ENCODE results near the gene HP. TPM values are rescaled to one million over a fixed set of nuclear protein-coding genes. Genes with fewer than 3 reads are reported as not detected.

Gene HP
- total RNA-seq, 5 donors from 2014 or later (not counting 1 experiment from before 2014, with no cell fraction given): 11.3 to 18.3 (median 12.4) TPM; not detected in 2

- H3K4me3 ChIP-seq (ENCODE audit: control insufficient read depth in 1 of 2, extremely low read depth in 1 of 2, low read length in 1 of 2): peak overlapping the region; percentile 92 to 95
- Mint-ChIP-seq H3K27me3 (no peaks in the 10 kb centered on the region), H3K4me1 (peaks cover 62 to 63% (median 63%) of the 10 kb centered on the region in 3 donors), H3K9me3 (no peaks in the 10 kb centered on the region), H3K4me3 (peak overlapping the region; percentile 97 to 98 (median 98)), H3K36me3 (peaks cover 38% of the 10 kb centered on the region), H3K27ac (peak overlapping the region; percentile 97 to 99)
- peaks cover 0 to 44% of the 10 kb centered on the region in 2 donors for H3K36me3 ChIP-seq (ENCODE audit: control insufficient read depth in 2 of 2, extremely low read depth in 1 of 2, insufficient read depth in 1 of 2, low read length in 1 of 2)
- ChIA-PET CTCF (interaction anchor here in 1 of 2 donors (0.8 kb wide), 1 partner anchor 572 kb away, joined by 3 read pairs; no protein-coding TSS in a partner anchor), POLR2A (interaction anchor here in 1 of 2 donors (0.9 kb wide), 1 partner anchor 609 kb away, joined by 4 read pairs; no protein-coding TSS in a partner anchor)
- ATAC-seq (replicated peaks in 1 of 4) (peak; percentile 16 to 29 (median 23)), DNase-seq (peak in 2 of 35 experiments; percentile 4 to 10)
- H3K4me1 ChIP-seq (ENCODE audit: control insufficient read depth in 1 of 2, extremely low read depth in 1 of 2, insufficient read depth in 2 of 2, low read length in 2 of 2): peaks cover 25 to 26% of the 10 kb centered on the region in 2 experiments
- under 1% methylated on average over 22 of the region's 22 CpGs for WGBS (ENCODE audit: insufficient coverage)
- no peaks in the 10 kb centered on the region for H3K9me3 ChIP-seq
- H3K27ac ChIP-seq (ENCODE audit: low read length): peak overlapping the region; percentile 84
- H3K27me3 ChIP-seq (replicated peaks in 1 of 2; ENCODE audit: control insufficient read depth in 2 of 2, extremely low read depth in 1 of 2, insufficient read depth in 2 of 2, low read length in 1 of 2): no peaks in the 10 kb centered on the region
Observed at GRCh38 chr16:72092832-72093447, 38.6 kb downstream of the HP start.

- H3K27ac ChIP-seq (ENCODE audit: low read length): peak within 1 kb of the TSS; percentile 84
- ATAC-seq (replicated peaks in 1 of 4) (peak; percentile 95 to 97 (median 96)), DNase-seq (peak; percentile 76 to 96 (median 91))
- H3K4me3 ChIP-seq (ENCODE audit: control insufficient read depth in 1 of 2, extremely low read depth in 1 of 2, low read length in 1 of 2): peak within 1 kb of the TSS; percentile 92 to 95
- H3K36me3 ChIP-seq (ENCODE audit: control insufficient read depth in 2 of 2, extremely low read depth in 1 of 2, insufficient read depth in 1 of 2, low read length in 1 of 2): peaks cover 0 to 44% of the 10 kb centered on the region in 2 donors
- WGBS (ENCODE audit: insufficient coverage): 0% methylated on average over 36 of the region's 43 CpGs
- ChIA-PET POLR2A (interaction anchor here in 1 of 2 donors (0.9 kb wide), 1 partner anchor 610 kb away, joined by 4 read pairs; no protein-coding TSS in a partner anchor), CTCF (interaction anchor here (0.5 to 0.8 kb wide), 3 partner anchors 87 to 571 kb away, joined by 3 to 4 read pairs (median 3); no protein-coding TSS in a partner anchor)
- Mint-ChIP-seq H3K27me3 (no peaks in the 10 kb centered on the region), H3K27ac (peak within 1 kb of the TSS; percentile 97 to 99), H3K9me3 (no peaks in the 10 kb centered on the region), H3K4me3 (peak within 1 kb of the TSS; percentile 97 to 98 (median 98)), H3K36me3 (peaks cover 37% of the 10 kb centered on the region), H3K4me1 (peaks cover 62 to 66% (median 63%) of the 10 kb centered on the region in 3 donors)
- no peaks in the 10 kb centered on the region for H3K9me3 ChIP-seq
- peaks cover 25 to 26% of the 10 kb centered on the region in 2 experiments for H3K4me1 ChIP-seq (ENCODE audit: control insufficient read depth in 1 of 2, extremely low read depth in 1 of 2, insufficient read depth in 2 of 2, low read length in 2 of 2)
- no peaks in the 10 kb centered on the region for H3K27me3 ChIP-seq (replicated peaks in 1 of 2; ENCODE audit: control insufficient read depth in 2 of 2, extremely low read depth in 1 of 2, insufficient read depth in 2 of 2, low read length in 1 of 2)
Observed at GRCh38 chr16:72093448-72094265, 39.4 kb downstream of the HP start, which contains the start of the genes DHX38 and TXNL4B. TSS of gene DHX38 (plus strand) at chr16:72093847. CDS start at chr16:72096158, 2,311 bp downstream. TSS of gene TXNL4B (minus strand) at chr16:72093620. CDS start at chr16:72090749, 2,871 bp downstream.

GRCh38 chr16:72094266-72094610, 39.9 kb downstream of the HP start:
- Histone ChIP-seq H3K9me3 (no peaks in the 10 kb centered on the region), H3K27me3 (replicated peaks in 1 of 2; ENCODE audit: control insufficient read depth in 2 of 2, extremely low read depth in 1 of 2, insufficient read depth in 2 of 2, low read length in 1 of 2) (no peaks in the 10 kb centered on the region), H3K27ac (ENCODE audit: low read length) (peak overlapping the region; percentile 84), H3K36me3 (ENCODE audit: control insufficient read depth in 2 of 2, extremely low read depth in 1 of 2, insufficient read depth in 1 of 2, low read length in 1 of 2) (peaks cover 0 to 44% of the 10 kb centered on the region in 2 donors), H3K4me3 (ENCODE audit: control insufficient read depth in 1 of 2, extremely low read depth in 1 of 2, low read length in 1 of 2) (peak overlapping the region; percentile 92 to 95), H3K4me1 (ENCODE audit: control insufficient read depth in 1 of 2, extremely low read depth in 1 of 2, insufficient read depth in 2 of 2, low read length in 2 of 2) (peaks cover 25 to 26% of the 10 kb centered on the region in 2 experiments)
- DNase-seq (peak in 9 of 35 experiments; percentile 2 to 19 (median 9)), ATAC-seq (replicated peaks in 1 of 4) (peak in 1 of 4 experiments; percentile 3)
- peaks cover 36% of the 10 kb centered on the region for H3K36me3 Mint-ChIP-seq
- peak overlapping the region; percentile 97 to 98 (median 98) for H3K4me3 Mint-ChIP-seq
- H3K27ac Mint-ChIP-seq: peak overlapping the region; percentile 97 to 99
- POLR2A ChIA-PET: no interaction called here
- peaks cover 62 to 64% (median 63%) of the 10 kb centered on the region in 3 donors for H3K4me1 Mint-ChIP-seq
- WGBS (ENCODE audit: insufficient coverage): 2% methylated on average over 8 of the region's 11 CpGs
- CTCF ChIA-PET: interaction anchor here (0.5 kb wide), 2 partner anchors 87 to 175 kb away, joined by 3 to 4 read pairs; no protein-coding TSS in a partner anchor
- no peaks in the 10 kb centered on the region for H3K9me3 Mint-ChIP-seq
- no peaks in the 10 kb centered on the region for H3K27me3 Mint-ChIP-seq

DNA sequence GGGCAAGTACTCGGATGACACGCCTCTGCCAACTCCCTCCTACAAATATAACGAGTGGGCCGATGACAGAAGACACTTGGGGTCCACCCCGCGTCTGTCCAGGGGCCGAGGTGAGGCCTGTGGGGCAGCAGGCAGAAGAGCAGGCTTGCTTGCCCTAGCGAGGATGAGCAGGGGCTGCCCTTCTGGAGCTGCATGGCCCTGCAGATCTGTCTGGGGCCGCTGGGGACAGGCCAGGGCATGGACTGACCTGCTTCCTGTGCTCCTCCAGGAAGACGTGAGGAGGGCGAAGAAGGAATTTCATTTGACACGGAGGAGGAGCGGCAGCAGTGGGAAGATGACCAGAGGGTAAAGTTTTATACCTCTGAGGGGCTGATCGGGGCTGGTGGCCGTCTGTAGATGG, 44.6 kb downstream of the HP start:
- Histone ChIP-seq H3K27ac (ENCODE audit: low read length) (no peak overlapping the region), H3K4me3 (ENCODE audit: control insufficient read depth in 1 of 2, extremely low read depth in 1 of 2, low read length in 1 of 2) (no peak overlapping the region), H3K36me3 (ENCODE audit: control insufficient read depth in 2 of 2, extremely low read depth in 1 of 2, insufficient read depth in 1 of 2, low read length in 1 of 2) (peaks cover 27 to 79% of the 10 kb centered on the region in 2 donors), H3K4me1 (ENCODE audit: control insufficient read depth in 1 of 2, extremely low read depth in 1 of 2, insufficient read depth in 2 of 2, low read length in 2 of 2) (peaks cover 12 to 13% of the 10 kb centered on the region in 2 experiments), H3K27me3 (replicated peaks in 1 of 2; ENCODE audit: control insufficient read depth in 2 of 2, extremely low read depth in 1 of 2, insufficient read depth in 2 of 2, low read length in 1 of 2) (no peaks in the 10 kb centered on the region), H3K9me3 (no peaks in the 10 kb centered on the region)
- ChIA-PET CTCF (no interaction called here), POLR2A (no interaction called here)
- DNase-seq (no peak), ATAC-seq (replicated peaks in 1 of 4) (no peak)
- H3K4me3 Mint-ChIP-seq: no peak overlapping the region
- peaks cover 26 to 31% (median 28%) of the 10 kb centered on the region in 3 donors for H3K4me1 Mint-ChIP-seq
- H3K36me3 Mint-ChIP-seq: peaks cover 63% of the 10 kb centered on the region
- H3K9me3 Mint-ChIP-seq: no peaks in the 10 kb centered on the region
- 90% methylated on average over 11 of the region's 15 CpGs for WGBS (ENCODE audit: insufficient coverage)
- no peaks in the 10 kb centered on the region for H3K27me3 Mint-ChIP-seq
- H3K27ac Mint-ChIP-seq: no peak overlapping the region

- no peak overlapping the region for H3K27ac ChIP-seq (ENCODE audit: low read length)
- no peak overlapping the region for H3K27ac Mint-ChIP-seq
- no peak overlapping the region for H3K4me3 Mint-ChIP-seq
- peaks cover 29 to 83% of the 10 kb centered on the region in 2 donors for H3K36me3 ChIP-seq (ENCODE audit: control insufficient read depth in 2 of 2, extremely low read depth in 1 of 2, insufficient read depth in 1 of 2, low read length in 1 of 2)
- ChIA-PET CTCF (interaction anchor here in 1 of 2 donors (0.6 kb wide), 1 partner anchor 810 kb away, joined by 3 read pairs; the partner anchor contains the start of gene CMTR2), POLR2A (no interaction called here)
- peaks cover 8 to 10% of the 10 kb centered on the region in 2 experiments for H3K4me1 ChIP-seq (ENCODE audit: control insufficient read depth in 1 of 2, extremely low read depth in 1 of 2, insufficient read depth in 2 of 2, low read length in 2 of 2)
- no peaks in the 10 kb centered on the region for H3K9me3 Mint-ChIP-seq
- H3K27me3 Mint-ChIP-seq: no peaks in the 10 kb centered on the region
- no peaks in the 10 kb centered on the region for H3K9me3 ChIP-seq
- ATAC-seq (replicated peaks in 1 of 4) (peak; percentile 60 to 84 (median 76)), DNase-seq (peak in 26 of 35 experiments; percentile 4 to 61 (median 24))
- WGBS (ENCODE audit: insufficient coverage): 87% methylated on average over 11 of the region's 12 CpGs
- no peaks in the 10 kb centered on the region for H3K27me3 ChIP-seq (replicated peaks in 1 of 2; ENCODE audit: control insufficient read depth in 2 of 2, extremely low read depth in 1 of 2, insufficient read depth in 2 of 2, low read length in 1 of 2)
- peaks cover 24 to 29% (median 24%) of the 10 kb centered on the region in 3 donors for H3K4me1 Mint-ChIP-seq
- H3K4me3 ChIP-seq (ENCODE audit: control insufficient read depth in 1 of 2, extremely low read depth in 1 of 2, low read length in 1 of 2): no peak overlapping the region
- H3K36me3 Mint-ChIP-seq: peaks cover 68% of the 10 kb centered on the region
Observed at GRCh38 chr16:72099377-72099818, 45.1 kb downstream of the HP start.

DNA sequence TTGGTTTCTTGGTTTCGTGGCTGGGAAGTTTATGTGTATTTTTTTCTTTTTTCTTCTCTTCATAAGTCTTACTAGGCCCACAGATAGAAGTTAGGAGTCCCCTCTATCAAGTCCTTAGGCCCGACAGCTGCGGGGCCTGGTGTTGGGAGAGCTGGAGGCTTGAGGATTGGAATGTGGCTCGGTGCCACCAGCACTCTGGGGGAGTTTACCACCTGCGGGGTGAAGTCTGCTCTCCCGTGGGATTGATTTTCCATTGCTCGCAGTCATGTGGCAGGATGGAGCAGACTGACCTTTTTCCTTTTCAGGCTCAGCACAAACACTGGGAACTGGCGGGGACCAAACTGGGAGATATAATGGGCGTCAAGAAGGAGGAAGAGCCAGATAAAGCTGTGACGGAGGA, 46.9 kb downstream of the HP start:
- H3K27ac Mint-ChIP-seq: no peak overlapping the region
- ChIA-PET CTCF (no interaction called here), POLR2A (no interaction called here)
- Histone ChIP-seq H3K4me3 (ENCODE audit: control insufficient read depth in 1 of 2, extremely low read depth in 1 of 2, low read length in 1 of 2) (no peak overlapping the region), H3K36me3 (ENCODE audit: control insufficient read depth in 2 of 2, extremely low read depth in 1 of 2, insufficient read depth in 1 of 2, low read length in 1 of 2) (peaks cover 42 to 97% of the 10 kb centered on the region in 2 donors), H3K4me1 (ENCODE audit: control insufficient read depth in 1 of 2, extremely low read depth in 1 of 2, insufficient read depth in 2 of 2, low read length in 2 of 2) (no peaks in the 10 kb centered on the region), H3K9me3 (no peaks in the 10 kb centered on the region), H3K27me3 (replicated peaks in 1 of 2; ENCODE audit: control insufficient read depth in 2 of 2, extremely low read depth in 1 of 2, insufficient read depth in 2 of 2, low read length in 1 of 2) (no peaks in the 10 kb centered on the region), H3K27ac (ENCODE audit: low read length) (no peak overlapping the region)
- WGBS (ENCODE audit: insufficient coverage): 96% methylated on average over 5 of the region's 10 CpGs
- no peaks in the 10 kb centered on the region for H3K9me3 Mint-ChIP-seq
- H3K4me1 Mint-ChIP-seq: peaks cover 7 to 12% (median 8%) of the 10 kb centered on the region in 3 donors
- no peak for ATAC-seq (replicated peaks in 1 of 4)
- DNase-seq: no peak
- H3K36me3 Mint-ChIP-seq: peaks cover 81% of the 10 kb centered on the region
- H3K27me3 Mint-ChIP-seq: no peaks in the 10 kb centered on the region
- no peak overlapping the region for H3K4me3 Mint-ChIP-seq
